HEK293T (cell line): ENCODE measurements around the gene ASCL4.
"Not testable (repeated sequence)": the region's sequence is repeated elsewhere in the genome, so short reads cannot be mapped to it uniquely, and the experiment has no call there.

ENCODE experiments used
- ARNT ChIP-seq: fragments of 450-650 bp; IDR thresholded peaks from 2 replicates; pipeline ENCODE4 v1.6.1; 2017; ENCODE audit warnings: mild to moderate bottlenecking
- BHLHE40 ChIP-seq: fragments of 450-650 bp; IDR thresholded peaks from 2 replicates; pipeline ENCODE4 v1.6.1; 2016; ENCODE audit warnings: mild to moderate bottlenecking, moderate library complexity, borderline replicate concordance
- FOXA1 ChIP-seq: fragments of 450-650 bp; IDR thresholded peaks from 2 replicates; pipeline ENCODE4 v1.6.1; 2016; ENCODE audit warnings: mild to moderate bottlenecking
- FOXM1 ChIP-seq: fragments of 450-650 bp; IDR thresholded peaks from 2 replicates; pipeline ENCODE4 v1.6.1; 2017; ENCODE audit warnings: mild to moderate bottlenecking, borderline replicate concordance
- NFRKB ChIP-seq: fragments of 450-650 bp; IDR thresholded peaks from 2 replicates; pipeline ENCODE4 v1.6.1; 2016; ENCODE audit warnings: mild to moderate bottlenecking, moderate library complexity
- PKNOX1 ChIP-seq: fragments of 450-650 bp; IDR thresholded peaks from 2 replicates; pipeline ENCODE4 v1.6.1; 2016
- SP1 ChIP-seq: fragments of 450-650 bp; IDR thresholded peaks from 2 replicates; pipeline ENCODE4 v1.6.1; 2017
- SUZ12 ChIP-seq: fragments of 450-650 bp; IDR thresholded peaks from 2 replicates; pipeline ENCODE4 v1.6.1; 2016; ENCODE audit warnings: mild to moderate bottlenecking
- TARDBP ChIP-seq: fragments of 450-650 bp; IDR thresholded peaks from 2 replicates; pipeline ENCODE4 v1.6.1; 2016

GRCh38 chr12:107727742-107728141, 46.8 kb upstream of the ASCL4 start:
- not testable (repeated sequence) for TF ChIP-seq ARNT, SP1, FOXM1, BHLHE40, PKNOX1, TARDBP, FOXA1, NFRKB, SUZ12
